Spleen (tissue), 7 donors: ENCODE measurements around the gene GPR137C.

Experiments used
- POLR2A ChIP-seq, 3 donors: fragments of 450-650 bp; IDR thresholded peaks; one replicate each; pipeline ENCODE4 v1.5.1; 2017; ENCODE audit warnings: antibody characterized with exemption in 3 of 3, mild to moderate bottlenecking in 1 of 3
- TF ChIP-seq, protein P1 (sequence below), 11 experiments: fragments of 200-600 bp in 7 of 11; fragments of 450-650 bp in 4 of 11; sonication (generic) in 4 of 11; IDR thresholded peaks in 8 of 11; conservative IDR thresholded peaks in 3 of 11; 1 replicate in 7 of 11; 2 replicates in 4 of 11; pipeline versions ENCODE4 v1.4.0 to v1.8.0; 2016 to 2021; ENCODE audit warnings: antibody characterized with exemption in 11 of 11, inconsistent platforms in 4 of 11, mild to moderate bottlenecking in 1 of 11
- donor health status: DM: no; HTN: no; CAD: no; lungs with moderate emphysema.
- donor health status: DM: no; HTN: no; CAD: no.
- donor health status: DM: no; HTN: no; CAD: no.

DNA sequence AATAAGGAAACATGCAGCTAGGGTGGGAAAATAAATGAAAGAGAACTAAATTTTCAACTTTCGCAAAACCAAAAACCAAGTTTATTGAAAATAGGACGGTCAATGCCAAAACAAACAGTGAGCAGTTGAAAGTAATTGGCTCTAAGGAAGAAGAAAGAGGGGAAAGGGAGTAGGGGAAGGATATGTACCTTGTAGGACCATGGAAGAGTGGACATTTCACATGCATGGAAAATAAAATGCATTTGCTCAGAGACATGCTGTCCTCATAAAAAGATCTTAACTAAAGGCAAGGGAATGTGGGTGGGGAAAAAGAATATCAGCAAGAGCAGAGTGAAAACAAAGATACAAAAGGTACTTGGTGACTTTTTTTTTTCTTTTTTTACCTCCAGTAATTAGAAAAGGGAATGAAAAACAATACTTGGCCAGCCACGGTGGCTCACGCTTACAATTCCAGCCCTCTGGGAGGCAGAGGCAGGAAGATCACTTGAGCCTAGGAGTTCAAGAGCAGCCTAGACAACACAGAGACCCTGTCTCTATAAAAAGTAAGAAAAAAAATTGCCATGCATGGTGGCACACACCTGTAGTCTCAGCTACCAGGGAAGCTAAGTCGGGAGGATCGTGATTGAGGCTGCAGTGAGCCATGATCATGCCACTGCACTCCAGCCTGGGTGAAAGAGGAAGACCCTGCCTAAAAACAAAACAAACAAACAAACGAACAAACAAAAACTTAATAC, 6.9 kb upstream of the GPR137C start:
- TF ChIP-seq, protein P1, sequence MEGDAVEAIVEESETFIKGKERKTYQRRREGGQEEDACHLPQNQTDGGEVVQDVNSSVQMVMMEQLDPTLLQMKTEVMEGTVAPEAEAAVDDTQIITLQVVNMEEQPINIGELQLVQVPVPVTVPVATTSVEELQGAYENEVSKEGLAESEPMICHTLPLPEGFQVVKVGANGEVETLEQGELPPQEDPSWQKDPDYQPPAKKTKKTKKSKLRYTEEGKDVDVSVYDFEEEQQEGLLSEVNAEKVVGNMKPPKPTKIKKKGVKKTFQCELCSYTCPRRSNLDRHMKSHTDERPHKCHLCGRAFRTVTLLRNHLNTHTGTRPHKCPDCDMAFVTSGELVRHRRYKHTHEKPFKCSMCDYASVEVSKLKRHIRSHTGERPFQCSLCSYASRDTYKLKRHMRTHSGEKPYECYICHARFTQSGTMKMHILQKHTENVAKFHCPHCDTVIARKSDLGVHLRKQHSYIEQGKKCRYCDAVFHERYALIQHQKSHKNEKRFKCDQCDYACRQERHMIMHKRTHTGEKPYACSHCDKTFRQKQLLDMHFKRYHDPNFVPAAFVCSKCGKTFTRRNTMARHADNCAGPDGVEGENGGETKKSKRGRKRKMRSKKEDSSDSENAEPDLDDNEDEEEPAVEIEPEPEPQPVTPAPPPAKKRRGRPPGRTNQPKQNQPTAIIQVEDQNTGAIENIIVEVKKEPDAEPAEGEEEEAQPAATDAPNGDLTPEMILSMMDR (IDR thresholded peaks at IDR 0.05 in 8 of 11, conservative IDR thresholded peaks at IDR 0.05 in 3 of 11): no peak
- TF ChIP-seq POLR2A (IDR thresholded peaks at IDR 0.05): no peak
